ENCODE data around the gene TTC34.

TTC34 gene

GRCh38 chr1:2650967-2651645, 150.4 kb downstream of the TTC34 start:
- Histone ChIP-seq H3K9me3 (ENCODE audit: insufficient read depth, low read length) (peaks cover 6% of the 10 kb centered on the region), H3K27ac (ENCODE audit: low read length) (no peak overlapping the region), H3K4me1 (ENCODE audit: low read length) (no peaks in the 10 kb centered on the region), H2AFZ (ENCODE audit: low read depth, low read length) (no peak overlapping the region), H3K4me3 (ENCODE audit: low read length) (no peak overlapping the region), H3K36me3 (replicated peaks; ENCODE audit: low read depth, low read length) (no peaks in the 10 kb centered on the region), H3K9ac (ENCODE audit: low read length) (no peak overlapping the region), H3K4me2 (ENCODE audit: low read length) (no peak overlapping the region), H3K27me3 (ENCODE audit: low read depth, low read length) (no peaks in the 10 kb centered on the region), H4K20me1 (ENCODE audit: insufficient read depth, low read length) (no peaks in the 10 kb centered on the region), H3K79me2 (ENCODE audit: low read length) (no peaks in the 10 kb centered on the region)
- TF ChIP-seq EZH2phosphoT487 (IDR thresholded peaks at IDR 0.05; ENCODE audit: low read depth), result no peak
- no peak for TF ChIP-seq CTCF (IDR thresholded peaks at IDR 0.05; ENCODE audit: low read depth, low read length)

- no peak overlapping the region for H2AFZ ChIP-seq (ENCODE audit: low read depth, low read length)
- H3K4me2 ChIP-seq (ENCODE audit: low read length), result no peak overlapping the region
- H3K27me3 ChIP-seq (ENCODE audit: low read depth, low read length), result no peaks in the 10 kb centered on the region
- H3K9ac ChIP-seq (ENCODE audit: low read length), result no peak overlapping the region
- H3K79me2 ChIP-seq (ENCODE audit: low read length), result peaks cover 9% of the 10 kb centered on the region
- H3K27ac ChIP-seq (ENCODE audit: low read length), result no peak overlapping the region
- H4K20me1 ChIP-seq (ENCODE audit: insufficient read depth, low read length), result no peaks in the 10 kb centered on the region
- peaks cover 3% of the 10 kb centered on the region; the same call in 1 of the 2 replicates for H3K4me1 ChIP-seq (ENCODE audit: low read length)
- peaks cover 6% of the 10 kb centered on the region for H3K9me3 ChIP-seq (ENCODE audit: insufficient read depth, low read length)
- no peaks in the 10 kb centered on the region for H3K36me3 ChIP-seq (replicated peaks; ENCODE audit: low read depth, low read length)
- H3K4me3 ChIP-seq (ENCODE audit: low read length), result no peak overlapping the region
- TF ChIP-seq CTCF (IDR thresholded peaks at IDR 0.05; ENCODE audit: low read depth, low read length) (no peak), EZH2phosphoT487 (IDR thresholded peaks at IDR 0.05; ENCODE audit: low read depth) (no peak)
These were observed 154.7 kb downstream of the TTC34 start for GRCh38 chr1:2646837-2647236.

- no peak overlapping the region for H2AFZ ChIP-seq (ENCODE audit: low read depth, low read length)
- H3K27me3 ChIP-seq (ENCODE audit: low read depth, low read length), result no peaks in the 10 kb centered on the region
- TF ChIP-seq CTCF (IDR thresholded peaks at IDR 0.05; ENCODE audit: low read depth, low read length) (no peak), EZH2phosphoT487 (IDR thresholded peaks at IDR 0.05; ENCODE audit: low read depth) (no peak)
- H3K9ac ChIP-seq (ENCODE audit: low read length), result no peak overlapping the region
- H3K27ac ChIP-seq (ENCODE audit: low read length), result no peak overlapping the region
- no peak overlapping the region for H3K4me2 ChIP-seq (ENCODE audit: low read length)
- peaks cover 7% of the 10 kb centered on the region; the same call in 1 of the 2 replicates for H3K4me1 ChIP-seq (ENCODE audit: low read length)
- no peak overlapping the region for H3K4me3 ChIP-seq (ENCODE audit: low read length)
- H4K20me1 ChIP-seq (ENCODE audit: insufficient read depth, low read length), result no peaks in the 10 kb centered on the region
- peaks cover 6% of the 10 kb centered on the region for H3K9me3 ChIP-seq (ENCODE audit: insufficient read depth, low read length)
- peaks cover 15% of the 10 kb centered on the region for H3K79me2 ChIP-seq (ENCODE audit: low read length)
- H3K36me3 ChIP-seq (replicated peaks; ENCODE audit: low read depth, low read length), result no peaks in the 10 kb centered on the region
These were observed 155.7 kb downstream of the TTC34 start for GRCh38 chr1:2645776-2646175.

GRCh38 chr1:2645143-2645542, 156.3 kb downstream of the TTC34 start:
- H3K4me3 ChIP-seq (ENCODE audit: low read length), result no peak overlapping the region
- no peak overlapping the region for H3K4me2 ChIP-seq (ENCODE audit: low read length)
- no peaks in the 10 kb centered on the region for H4K20me1 ChIP-seq (ENCODE audit: insufficient read depth, low read length)
- peaks cover 6% of the 10 kb centered on the region for H3K9me3 ChIP-seq (ENCODE audit: insufficient read depth, low read length)
- H3K79me2 ChIP-seq (ENCODE audit: low read length), result peaks cover 15% of the 10 kb centered on the region
- TF ChIP-seq EZH2phosphoT487 (IDR thresholded peaks at IDR 0.05; ENCODE audit: low read depth) (no peak), CTCF (IDR thresholded peaks at IDR 0.05; ENCODE audit: low read depth, low read length) (no peak)
- no peak overlapping the region for H3K9ac ChIP-seq (ENCODE audit: low read length)
- no peak overlapping the region for H2AFZ ChIP-seq (ENCODE audit: low read depth, low read length)
- H3K36me3 ChIP-seq (replicated peaks; ENCODE audit: low read depth, low read length), result no peaks in the 10 kb centered on the region
- no peaks in the 10 kb centered on the region for H3K27me3 ChIP-seq (ENCODE audit: low read depth, low read length)
- no peak overlapping the region for H3K27ac ChIP-seq (ENCODE audit: low read length)
- peaks cover 7% of the 10 kb centered on the region; the same call in 1 of the 2 replicates for H3K4me1 ChIP-seq (ENCODE audit: low read length)
